ENCODE data around the gene RNF149.

GRCh38 chr2:101294861-101295260 is 13.6 kb downstream of the RNF149 start:
- TF ChIP-seq CTCF (IDR thresholded peaks at IDR 0.05; ENCODE audit: insufficient read depth, low read length) = no peak
- TF ChIP-seq GABPA (IDR thresholded peaks at IDR 0.05; ENCODE audit: low read depth) = no peak
